ENCODE measurements around the gene TMEM59L. TPM values are rescaled to one million over a fixed set of nuclear protein-coding genes. Genes with fewer than 3 reads are reported as not detected.

Gene TMEM59L
- total and polyA plus RNA-seq, 2 of the 4 experiments (the other 2 are of a cell fraction): under 0.01 to 5.9 TPM

DNA sequence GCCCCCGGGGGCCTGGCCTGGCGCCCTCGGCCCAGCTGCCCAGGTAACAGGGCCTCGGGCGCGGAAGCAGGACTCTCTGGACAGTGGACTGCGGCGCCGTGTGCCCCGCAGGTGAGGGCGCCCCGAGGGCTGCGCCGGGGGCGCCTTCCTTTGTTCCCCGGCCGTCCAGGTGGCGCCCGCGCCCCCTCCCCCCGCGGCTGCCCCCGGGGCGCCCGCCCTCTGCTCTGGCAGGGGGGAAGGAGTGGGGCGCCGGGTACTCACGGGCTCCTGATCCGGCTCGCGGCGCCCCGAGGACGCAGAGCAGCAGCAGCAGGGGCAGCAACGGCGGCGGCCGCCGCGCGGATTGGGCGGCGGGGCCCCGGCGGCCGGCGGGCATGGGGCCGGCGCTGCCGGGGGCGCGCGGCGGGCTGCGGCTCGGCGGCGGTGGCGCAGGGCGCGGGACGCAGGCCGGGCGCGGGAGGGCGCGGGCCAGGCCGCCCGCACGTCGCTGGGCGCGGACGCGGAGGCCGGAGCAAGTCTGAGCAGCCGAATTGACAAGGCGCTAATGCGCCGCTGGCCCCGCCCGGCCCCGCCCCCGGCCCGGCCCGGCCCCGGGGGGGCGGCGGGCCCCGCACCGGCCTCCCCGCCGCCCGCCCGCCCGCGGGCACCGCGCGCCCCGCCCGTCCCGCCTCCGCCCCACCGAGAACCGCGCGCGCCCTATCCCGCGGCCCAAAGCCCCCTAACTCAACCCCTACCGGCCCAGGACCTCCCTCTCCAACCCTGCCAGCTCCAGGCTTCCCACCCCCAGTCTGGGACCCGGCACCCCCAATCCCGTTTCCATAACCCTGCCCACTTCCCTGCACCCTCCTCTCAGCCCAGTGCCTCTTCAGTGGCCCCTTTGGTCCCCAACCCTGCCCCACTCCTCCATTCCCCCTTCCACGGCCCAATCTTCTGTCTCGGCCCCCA is 6.1 kb upstream of the TMEM59L start, which contains the start of gene CRLF1:
TSS of gene CRLF1 (minus strand) at position 519 of the 945 bp plus-strand sequence. CDS start at position 376, 143 bp downstream.
- peaks cover 8% of the 10 kb centered on the region for H4K20me1 ChIP-seq (ENCODE audit: insufficient read depth, low read length)
- intact Hi-C loops (cut with micrococcal nuclease) (no loop called here), dilution Hi-C loops (cut with HindIII; ENCODE audit: low sequenced_read_pairs, unreplicated experiment) (no loop called here), in situ Hi-C loops (cut with MboI; ENCODE audit: low sequenced_read_pairs) (no loop called here)
- no peak within 1 kb of the TSS for H3K18ac ChIP-seq (ENCODE audit: low read depth, low read length)
- no peaks in the 10 kb centered on the region for H3K79me1 ChIP-seq (ENCODE audit: low read depth in 1 of 2, low read length in 2 of 2)
- H3K14ac ChIP-seq (replicated peaks; ENCODE audit: low read depth, low read length): no peak within 1 kb of the TSS
- no peak within 1 kb of the TSS for H2AK9ac ChIP-seq (replicated peaks; ENCODE audit: low read depth, low read length, poor library complexity)
- H4K8ac ChIP-seq (ENCODE audit: low read depth in 2 of 2, low read length in 2 of 2): no peak within 1 kb of the TSS
- H2BK120ac ChIP-seq (ENCODE audit: low read depth, low read length): no peak within 1 kb of the TSS
- H2BK20ac ChIP-seq (ENCODE audit: low read depth, low read length): no peak within 1 kb of the TSS
- CTCF ChIA-PET: interaction anchor here (1.5 kb wide), 1 partner anchor 29 kb away, joined by 3 read pairs; no protein-coding TSS in a partner anchor
- no peak within 1 kb of the TSS for H2BK5ac ChIP-seq (ENCODE audit: low read depth, low read length, poor library complexity, severe bottlenecking)
- no peak within 1 kb of the TSS for H2AK5ac ChIP-seq (ENCODE audit: low read depth, low read length)
- no peak for DNase-seq
- peaks cover 77% of the 10 kb centered on the region for H3K27me3 ChIP-seq (ENCODE audit: control insufficient read depth, insufficient read depth, low read length)
- H3K4me2 ChIP-seq (ENCODE audit: low read depth, low read length): peak within 1 kb of the TSS; percentile 72
- H4K91ac ChIP-seq (ENCODE audit: insufficient read depth, low read depth, low read length): no peak within 1 kb of the TSS
- peak within 1 kb of the TSS; percentile 63 for H2AFZ ChIP-seq (replicated peaks; ENCODE audit: low read length, poor library complexity)
- H3K27ac ChIP-seq (ENCODE audit: insufficient read depth, low read length): no peak within 1 kb of the TSS
- no peaks in the 10 kb centered on the region for H3K36me3 ChIP-seq (ENCODE audit: control insufficient read depth, insufficient read depth, low read length)
- POLR2A ChIA-PET (ENCODE audit: unreplicated experiment): no interaction called here
- no peak within 1 kb of the TSS for H3K23ac ChIP-seq (ENCODE audit: low read depth, low read length)
- H3K9ac ChIP-seq (ENCODE audit: low read depth, low read length): no peak within 1 kb of the TSS
- ATAC-seq (ENCODE audit: low read depth): peak; percentile 28
- H2BK15ac ChIP-seq (ENCODE audit: low read depth, low read length): no peak within 1 kb of the TSS
- H4K5ac ChIP-seq (ENCODE audit: low read depth, low read length): no peak within 1 kb of the TSS
- H3K4me3 ChIP-seq (ENCODE audit: insufficient read depth, low read depth, low read length): peak within 1 kb of the TSS; percentile 4; the same call in 1 of the 2 replicates
- 0% methylated on average over 24 of the region's 116 CpGs; no CpG with 5 or more reads in 1 of the 2 experiments for WGBS, 2 experiments (ENCODE audit: extremely low coverage in 2 of 2, insufficient read length in 1 of 2)
- H3K4me1 ChIP-seq (ENCODE audit: control insufficient read depth, insufficient read depth, low read length): peaks cover 5% of the 10 kb centered on the region; the same call in 1 of the 2 replicates
- no peaks in the 10 kb centered on the region for H3K9me3 ChIP-seq (ENCODE audit: control insufficient read depth, insufficient read depth, low read length)
- no peaks in the 10 kb centered on the region for H3K9me1 ChIP-seq (ENCODE audit: insufficient read depth, low read length)
- no peak within 1 kb of the TSS for H3K56ac ChIP-seq (ENCODE audit: extremely low read depth, insufficient read depth, low read length)
- H3K4ac ChIP-seq (ENCODE audit: low read depth, low read length): no peak within 1 kb of the TSS
- no TSS peak for BruUV-seq (replicated peaks)
- TF ChIP-seq CEBPB (IDR thresholded peaks at IDR 0.05; ENCODE audit: low read depth, low read length) (no peak), BHLHE40 (IDR thresholded peaks at IDR 0.05; ENCODE audit: low read depth, low read length) (no peak), RFX5 (IDR thresholded peaks at IDR 0.05; ENCODE audit: low read depth, low read length) (no peak), USF2 (IDR thresholded peaks at IDR 0.05; ENCODE audit: low read depth, low read length) (no peak), NFE2L2 (IDR thresholded peaks at IDR 0.05; ENCODE audit: low read depth, low read length) (no peak), MXI1 (IDR thresholded peaks at IDR 0.05; ENCODE audit: borderline replicate concordance, low read depth, low read length) (no peak), RCOR1 (IDR thresholded peaks at IDR 0.05; ENCODE audit: insufficient replicate concordance, low read length) (no peak), MAZ (IDR thresholded peaks at IDR 0.05; ENCODE audit: borderline replicate concordance, low read depth, low read length) (no peak), CTCF (conservative IDR thresholded peaks at IDR 0.05; ENCODE audit: low read depth, low read length) (no peak), RAD21 (IDR thresholded peaks at IDR 0.05; ENCODE audit: low read length) (no peak), CHD1 (IDR thresholded peaks at IDR 0.05; ENCODE audit: low read depth, low read length) (no peak), SMC3 (IDR thresholded peaks at IDR 0.05; ENCODE audit: low read depth, low read length) (no peak)
- TF ChIP-seq, protein P1, sequence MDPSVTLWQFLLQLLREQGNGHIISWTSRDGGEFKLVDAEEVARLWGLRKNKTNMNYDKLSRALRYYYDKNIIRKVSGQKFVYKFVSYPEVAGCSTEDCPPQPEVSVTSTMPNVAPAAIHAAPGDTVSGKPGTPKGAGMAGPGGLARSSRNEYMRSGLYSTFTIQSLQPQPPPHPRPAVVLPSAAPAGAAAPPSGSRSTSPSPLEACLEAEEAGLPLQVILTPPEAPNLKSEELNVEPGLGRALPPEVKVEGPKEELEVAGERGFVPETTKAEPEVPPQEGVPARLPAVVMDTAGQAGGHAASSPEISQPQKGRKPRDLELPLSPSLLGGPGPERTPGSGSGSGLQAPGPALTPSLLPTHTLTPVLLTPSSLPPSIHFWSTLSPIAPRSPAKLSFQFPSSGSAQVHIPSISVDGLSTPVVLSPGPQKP (IDR thresholded peaks at IDR 0.05; ENCODE audit: borderline replicate concordance, low read depth, low read length): no peak

Measured in IMR-90 (cell line).